HepG2 (cell line): ENCODE data around the gene GAS1. TPM values are rescaled to one million over a fixed set of nuclear protein-coding genes. Genes with fewer than 3 reads are reported as not detected.

Experiments used
- ATAC-seq: fragments of 200-7000 bp; cut with Tn5 transposase; 3 replicates; pipeline ENCODE4 v1.9.1; 2020; ENCODE audit warnings: mild to moderate bottlenecking, moderate library complexity
- BruUV-seq: library from RNA; stranded (reverse); fragments of 400-500 nt; replicated peaks from 2 replicates; lab custom pipeline; 2021; lab: Mats Ljungman, UMichigan
- CTCF ChIA-PET: fragments of 300-600 bp; formaldehyde crosslinking; extraction: SDS; loops from one replicate; lab custom pipeline; 2021; ENCODE audit warnings: low total read pairs, inconsistent platforms, low intra/inter-chr PET ratio; lab: Yijun Ruan, JAX
- POLR2A ChIA-PET: fragments of 350-600 bp; sonication (Branson Sonifier 250); formaldehyde crosslinking; loops from one replicate; lab custom pipeline; 2020; ENCODE audit warnings: antibody characterized with exemption, inconsistent platforms; lab: Yijun Ruan, JAX
- DNase-seq: peaks from one replicate; pipeline ENCODE4 v3.0.0-alpha.2; 2015; ENCODE audit warnings: low spot score
- FAIRE-seq: peaks from 3 replicates; lab custom pipeline; 2011; peaks lifted over from hg19 to GRCh38; lab: Jason Lieb, UNC
- H2AFZ ChIP-seq: one replicate; pipeline ENCODE4 v1.6.1; 2011; ENCODE audit warnings: low read length, inconsistent platforms
- H3K27ac ChIP-seq: fragments of 300-600 bp; 3 replicates; pipeline ENCODE4 v1.8.0; 2011; ENCODE audit warnings: mixed run types, mild to moderate bottlenecking, mixed read lengths, low read length, inconsistent platforms; ENCODE audit not compliant: insufficient read depth; ENCODE audit errors: extremely low read length
- H3K27me3 ChIP-seq, 2 experiments: fragments of 200-600 bp in 1 of 2; 2 replicates in 1 of 2; 3 replicates in 1 of 2; pipeline versions ENCODE4 v1.6.0 to v1.8.0; 2011; ENCODE audit warnings: low read length in 2 of 2, mild to moderate bottlenecking in 2 of 2, moderate library complexity in 2 of 2, inconsistent platforms in 1 of 2; ENCODE audit not compliant: insufficient read depth in 2 of 2, control insufficient read depth in 1 of 2
- H3K36me3 ChIP-seq, 2 experiments: fragments of 200-600 bp in 1 of 2; replicated peaks in 1 of 2; 2 replicates in 1 of 2; 3 replicates in 1 of 2; pipeline versions ENCODE4 v1.5.1 to v1.8.0; 2011; ENCODE audit warnings: low read length in 2 of 2, inconsistent platforms in 1 of 2; ENCODE audit not compliant: insufficient read depth in 2 of 2, control insufficient read depth in 1 of 2
- H3K4me1 ChIP-seq: 2 replicates; pipeline ENCODE4 v1.5.1; 2012; ENCODE audit warnings: low read length, inconsistent platforms; ENCODE audit not compliant: insufficient read depth
- H3K4me2 ChIP-seq: 2 replicates; pipeline ENCODE4 v1.6.0; 2011; ENCODE audit warnings: low read depth, low read length, inconsistent platforms
- H3K4me3 ChIP-seq, 3 experiments: fragments of 200-600 bp in 1 of 3; sonication (generic), shearing (Covaris generic) in 1 of 3; replicated peaks in 1 of 3; 2 replicates each; pipeline ENCODE4 v1.5.1; 2011 to 2016; ENCODE audit warnings: low read length in 3 of 3, inconsistent platforms in 2 of 3, low read depth in 2 of 3, mild to moderate bottlenecking in 2 of 3, control low read depth in 1 of 3, mixed read lengths in 1 of 3; ENCODE audit not compliant: insufficient read depth in 1 of 3
- H3K79me2 ChIP-seq: one replicate; pipeline ENCODE4 v1.6.1; 2011; ENCODE audit warnings: low read length, inconsistent platforms; ENCODE audit not compliant: insufficient read depth
- H3K9ac ChIP-seq: 2 replicates; pipeline ENCODE4 v1.6.0; 2011; ENCODE audit warnings: mild to moderate bottlenecking, low read depth, low read length, inconsistent platforms; ENCODE audit not compliant: insufficient read depth
- H3K9me3 ChIP-seq: 2 replicates; pipeline ENCODE4 v1.5.1; 2012; ENCODE audit warnings: mild to moderate bottlenecking, low read length
- H4K20me1 ChIP-seq: 2 replicates; pipeline ENCODE4 v1.6.0; 2011; ENCODE audit warnings: inconsistent platforms, mild to moderate bottlenecking, low read length, moderate library complexity; ENCODE audit not compliant: insufficient read depth
- EP300 ChIP-seq, 3 experiments: sonication (generic) in 1 of 3; formaldehyde crosslinking in 1 of 3; IDR thresholded peaks; 2 replicates each; pipeline versions ENCODE4 v1.5.1 to v1.6.1; 2011 to 2020; ENCODE audit warnings: low read depth in 2 of 3, low read length in 2 of 3, borderline replicate concordance in 1 of 3, improper control_type of control experiment in 1 of 3, mild to moderate bottlenecking in 1 of 3, missing genetic modification reagents in 1 of 3, moderate library complexity in 1 of 3
- FOSL2 ChIP-seq: sonication (generic); formaldehyde crosslinking; IDR thresholded peaks from 2 replicates; pipeline ENCODE4 v1.4.0; 2020; ENCODE audit warnings: missing genetic modification reagents
- NFIC ChIP-seq: IDR thresholded peaks from 2 replicates; pipeline ENCODE4 v1.6.1; 2012; ENCODE audit warnings: mild to moderate bottlenecking, low read length, inconsistent platforms
- PAXIP1 ChIP-seq: sonication (generic); formaldehyde crosslinking; conservative IDR thresholded peaks from 2 replicates; pipeline ENCODE4 v1.4.0; 2020; ENCODE audit warnings: mild to moderate bottlenecking, missing genetic modification reagents, moderate library complexity
- POLR2G ChIP-seq: fragments of 200-400 bp; formaldehyde crosslinking; IDR thresholded peaks from 2 replicates; pipeline ENCODE4 v1.6.1; 2018; ENCODE audit warnings: mild to moderate bottlenecking, low read depth, low read length, moderate library complexity
- RAD51 ChIP-seq: fragments of 450-650 bp; IDR thresholded peaks from 2 replicates; pipeline ENCODE4 v1.6.1; 2016; ENCODE audit warnings: borderline replicate concordance
- SP1 ChIP-seq, 2 experiments: fragments of 450-650 bp in 1 of 2; sonication (generic) in 1 of 2; formaldehyde crosslinking in 1 of 2; IDR thresholded peaks; 2 replicates each; pipeline versions ENCODE4 v1.4.0 to v1.6.1; 2016 to 2020; ENCODE audit warnings: missing genetic modification reagents in 1 of 2
- SP140L ChIP-seq: sonication (generic); formaldehyde crosslinking; IDR thresholded peaks from 2 replicates; pipeline ENCODE4 v1.4.0; 2020; ENCODE audit warnings: missing genetic modification reagents, borderline replicate concordance
- TCF7 ChIP-seq: sonication (generic); IDR thresholded peaks from 2 replicates; pipeline ENCODE4 v1.6.1; 2016; ENCODE audit warnings: antibody characterized with exemption, low read depth
- THYN1 ChIP-seq: sonication (generic); formaldehyde crosslinking; IDR thresholded peaks from 2 replicates; pipeline ENCODE4 v1.8.1; 2023; ENCODE audit warnings: low read depth, mild to moderate bottlenecking, moderate library complexity, missing genetic modification reagents, borderline replicate concordance
- ZBTB3 ChIP-seq: sonication (generic); formaldehyde crosslinking; IDR thresholded peaks from 2 replicates; pipeline ENCODE4 v1.4.0; 2020; ENCODE audit warnings: low read depth, mild to moderate bottlenecking, moderate library complexity, missing genetic modification reagents, borderline replicate concordance
- ZNF234 ChIP-seq: sonication (generic); formaldehyde crosslinking; conservative IDR thresholded peaks from 2 replicates; pipeline ENCODE4 v1.5.1; 2020; ENCODE audit warnings: mild to moderate bottlenecking, missing genetic modification reagents
- ZNF431 ChIP-seq: sonication (generic); formaldehyde crosslinking; IDR thresholded peaks from 2 replicates; pipeline ENCODE4 v1.9.0; 2022; ENCODE audit warnings: missing genetic modification reagents, low read depth, mild to moderate bottlenecking, borderline replicate concordance
- ZNF550 ChIP-seq: sonication (generic); formaldehyde crosslinking; IDR thresholded peaks from 2 replicates; pipeline ENCODE4 v1.4.0; 2020; ENCODE audit warnings: mild to moderate bottlenecking, missing genetic modification reagents, borderline replicate concordance
- WGBS: methylation state at CpG from one replicate; pipeline ENCODE4 v1.1.6; 2017; ENCODE audit warnings: low lambda C conversion rate; 5-methylcytosine and 5-hydroxymethylcytosine counted together
- in situ Hi-C: cut with HindIII; loops from 2 replicates; pipeline ENCODE4 v1.10.0; 2017; ENCODE audit warnings: low pct_unique_long_range_greater_than_20kb; ENCODE audit not compliant: extremely low pct_ligation_motif_present
- intact Hi-C: fragments of 100-400 bp; cut with micrococcal nuclease; formaldehyde crosslinking; loops from one replicate; pipeline ENCODE4 v1.10.0; 2022; ENCODE audit not compliant: unreplicated experiment
- polyA plus RNA-seq, 8 experiments: library from polyadenylated mRNA; depleted of rRNA in 3 of 8; stranded (reverse) in 7 of 8; unstranded in 1 of 8; fragments of >200 nt; fragmentation: Illumina TruSeq in 4 of 8; extraction: Trizol in 4 of 8; gene quantifications; 2 replicates each; pipeline versions ENCODE4 v1.2.1 to v1.2.3, GENCODE V29; 2011 to 2016; ENCODE audit warnings: low read depth in 4 of 8, missing spikeins in 1 of 8, mixed read lengths in 1 of 8; ENCODE audit not compliant: insufficient read depth in 1 of 8
- total RNA-seq, 5 experiments: library from RNA; depleted of rRNA; stranded (reverse); fragments of >200 nt; fragmentation: Illumina TruSeq; extraction: Trizol; gene quantifications; 2 replicates each; pipeline ENCODE4 v1.2.3, GENCODE V29; 2016; ENCODE audit warnings: low read depth in 1 of 5
- TF ChIP-seq, protein P1 (sequence below): sonication (generic); formaldehyde crosslinking; IDR thresholded peaks from 2 replicates; pipeline ENCODE4 v1.9.0; 2021; ENCODE audit warnings: missing genetic modification reagents, borderline replicate concordance

GAS1 gene
- total and polyA plus RNA-seq, 2 of the 13 experiments (the other 11 are each of a cell fraction or from before 2014, with no cell fraction given): not detected

- WGBS: 0% methylated on average over 4 of the region's 4 CpGs
- Histone ChIP-seq H3K4me1 (no peaks in the 10 kb centered on the region), H4K20me1 (no peaks in the 10 kb centered on the region), H3K4me3 (no peak overlapping the region), H3K79me2 (no peaks in the 10 kb centered on the region), H3K27ac (no peak overlapping the region), H3K9me3 (no peaks in the 10 kb centered on the region), H3K9ac (no peak overlapping the region), H3K4me2 (no peak overlapping the region), H3K36me3 (no peaks in the 10 kb centered on the region), H2AFZ (no peak overlapping the region), H3K27me3 (peaks cover 0 to 19% of the 10 kb centered on the region in 2 experiments; a peak in 3 of 5 replicates)
- in situ Hi-C loops (no loop called here), intact Hi-C loops (no loop called here)
- DNase-seq: no peak
- FAIRE-seq: no peak
- CTCF ChIA-PET: no interaction called here
- ATAC-seq: no peak
- no peak for TF ChIP-seq ZNF550 (CRISPR knock-in tag)
- no peak for TF ChIP-seq RAD51
- no peak for TF ChIP-seq POLR2G
- no peak for TF ChIP-seq FOSL2 (CRISPR knock-in tag)
- TF ChIP-seq, protein P1, sequence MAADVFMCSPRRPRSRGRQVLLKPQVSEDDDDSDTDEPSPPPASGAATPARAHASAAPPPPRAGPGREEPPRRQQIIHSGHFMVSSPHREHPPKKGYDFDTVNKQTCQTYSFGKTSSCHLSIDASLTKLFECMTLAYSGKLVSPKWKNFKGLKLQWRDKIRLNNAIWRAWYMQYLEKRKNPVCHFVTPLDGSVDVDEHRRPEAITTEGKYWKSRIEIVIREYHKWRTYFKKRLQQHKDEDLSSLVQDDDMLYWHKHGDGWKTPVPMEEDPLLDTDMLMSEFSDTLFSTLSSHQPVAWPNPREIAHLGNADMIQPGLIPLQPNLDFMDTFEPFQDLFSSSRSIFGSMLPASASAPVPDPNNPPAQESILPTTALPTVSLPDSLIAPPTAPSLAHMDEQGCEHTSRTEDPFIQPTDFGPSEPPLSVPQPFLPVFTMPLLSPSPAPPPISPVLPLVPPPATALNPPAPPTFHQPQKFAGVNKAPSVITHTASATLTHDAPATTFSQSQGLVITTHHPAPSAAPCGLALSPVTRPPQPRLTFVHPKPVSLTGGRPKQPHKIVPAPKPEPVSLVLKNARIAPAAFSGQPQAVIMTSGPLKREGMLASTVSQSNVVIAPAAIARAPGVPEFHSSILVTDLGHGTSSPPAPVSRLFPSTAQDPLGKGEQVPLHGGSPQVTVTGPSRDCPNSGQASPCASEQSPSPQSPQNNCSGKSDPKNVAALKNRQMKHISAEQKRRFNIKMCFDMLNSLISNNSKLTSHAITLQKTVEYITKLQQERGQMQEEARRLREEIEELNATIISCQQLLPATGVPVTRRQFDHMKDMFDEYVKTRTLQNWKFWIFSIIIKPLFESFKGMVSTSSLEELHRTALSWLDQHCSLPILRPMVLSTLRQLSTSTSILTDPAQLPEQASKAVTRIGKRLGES (CRISPR knock-in tag): no peak
- TF ChIP-seq ZBTB3 (CRISPR knock-in tag): no peak
- TF ChIP-seq TCF7: no peak
- TF ChIP-seq EP300 (IDR thresholded peaks at IDR 0.05; ENCODE audit: low read depth in 2 of 2, low read length in 2 of 2): no peak
- TF ChIP-seq EP300 (CRISPR knock-in tag; IDR thresholded peaks at IDR 0.05; ENCODE audit: borderline replicate concordance): no peak
- no peak for TF ChIP-seq ZNF234 (CRISPR knock-in tag)
- TF ChIP-seq PAXIP1 (CRISPR knock-in tag): no peak
- no peak for TF ChIP-seq ZNF431 (CRISPR knock-in tag)
- no peak for TF ChIP-seq NFIC
- no peak for TF ChIP-seq SP1 (IDR thresholded peaks at IDR 0.05)
- TF ChIP-seq SP1 (CRISPR knock-in tag; IDR thresholded peaks at IDR 0.05): no peak
- no peak for TF ChIP-seq SP140L (CRISPR knock-in tag)
- TF ChIP-seq THYN1 (CRISPR knock-in tag): no peak
- BruUV-seq: no TSS peak
- POLR2A ChIA-PET: no interaction called here
These were observed 35.9 kb upstream of the GAS1 start for GRCh38 chr9:86983249-86983619.
